Activated CD4-positive, CD25-positive, alpha-beta regulatory T cell treated with anti-CD3 and anti-CD28 coated beads, Interleukin-2, amount 50 U/mL, for 16 hours (primary cell): Measurements from ENCODE around the gene GABRA5.
"Not testable (repeated sequence)": the region's sequence is repeated elsewhere in the genome, so short reads cannot be mapped to it uniquely, and the experiment has no call there.

Experiments
- DNase-seq: peaks from one replicate; pipeline ENCODE4 v3.0.0-alpha.2; 2020; ENCODE audit warnings: low read depth, low spot score

GABRA5 gene

DNA sequence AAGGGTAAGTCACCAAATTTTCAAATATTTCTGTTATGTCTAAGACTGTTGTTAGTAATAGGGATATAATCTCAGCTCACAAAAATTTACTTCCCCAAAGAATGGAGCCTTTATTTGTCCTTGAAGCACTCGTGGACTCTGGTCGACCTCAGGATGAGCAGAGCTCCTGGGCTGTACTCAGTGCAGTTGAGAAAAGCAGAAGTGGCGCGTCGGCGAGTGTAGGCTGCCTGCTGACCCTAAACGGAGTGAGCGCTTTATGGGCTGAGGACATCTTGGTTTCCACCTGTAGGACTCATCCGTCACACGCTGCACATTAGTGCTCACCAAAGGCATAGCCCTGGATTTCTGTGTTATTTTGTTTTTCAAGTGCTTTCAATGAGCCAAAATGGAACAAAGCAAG, 11.0 kb downstream of the GABRA5 start:
- DNase-seq = no peak

GRCh38 chr15:26879706-26880105, 12.8 kb downstream of the GABRA5 start:
- no peak for DNase-seq

GRCh38 chr15:26882112-26882511, 15.2 kb downstream of the GABRA5 start:
- DNase-seq = no peak

- DNase-seq = no peak
Observed at GRCh38 chr15:26882616-26883365, 15.9 kb downstream of the GABRA5 start.

GRCh38 chr15:26883466-26883865, 16.6 kb downstream of the GABRA5 start:
- DNase-seq = no peak

DNA sequence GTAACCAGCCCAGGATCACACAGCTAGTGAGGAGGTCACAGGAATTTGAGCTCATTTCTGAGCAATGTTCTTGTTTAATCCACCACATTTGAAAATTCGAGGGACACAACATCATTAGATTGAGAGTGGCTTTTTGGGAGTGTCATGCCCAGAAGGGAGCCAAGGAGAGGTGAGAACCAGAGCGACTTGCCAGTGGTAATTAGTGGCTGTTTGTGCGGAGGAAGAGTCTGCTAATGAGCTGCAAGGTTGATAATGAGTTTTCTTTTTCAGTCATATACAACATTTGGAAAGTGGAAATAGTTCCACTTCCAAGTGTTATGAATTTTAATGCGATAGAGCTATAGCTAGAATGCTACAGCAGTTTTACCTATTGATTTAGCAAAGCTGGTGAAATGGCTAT, 19.7 kb downstream of the GABRA5 start:
- DNase-seq = no peak

- no peak for DNase-seq
Observed at GRCh38 chr15:26887926-26888666, 21.2 kb downstream of the GABRA5 start.

GRCh38 chr15:26888761-26889160, 21.9 kb downstream of the GABRA5 start:
- DNase-seq = no peak

DNA sequence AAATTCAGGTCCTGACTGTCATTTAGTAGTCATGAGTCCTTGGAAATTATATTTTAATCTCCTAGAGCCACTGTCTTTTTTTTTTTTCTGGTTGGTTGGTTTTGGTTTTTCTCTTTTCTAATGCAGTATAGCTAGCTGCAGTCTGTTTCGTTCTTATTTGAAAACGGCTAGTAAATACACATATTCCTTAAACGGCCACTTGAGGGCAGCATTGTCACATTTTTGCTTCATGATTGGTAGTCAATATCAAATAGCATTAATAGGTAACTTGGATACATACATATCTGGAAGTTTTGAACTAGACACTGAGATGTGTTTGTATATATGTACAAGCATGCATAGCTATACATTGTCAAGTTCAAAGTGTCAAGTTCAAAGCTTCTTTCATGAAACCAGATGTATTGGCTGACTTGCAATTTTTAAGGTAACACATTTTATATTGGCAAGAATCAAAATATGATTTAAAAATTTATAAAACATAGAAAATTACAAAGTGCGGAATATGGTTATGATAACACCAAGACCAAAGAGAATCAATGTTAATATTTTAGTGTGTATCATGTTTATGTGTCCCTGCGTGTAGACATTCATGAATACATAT, 22.5 kb downstream of the GABRA5 start:
- DNase-seq = no peak

GRCh38 chr15:26890451-26890850, 23.6 kb downstream of the GABRA5 start:
- no peak for DNase-seq

GRCh38 chr15:26890988-26891387, 24.1 kb downstream of the GABRA5 start:
- no peak for DNase-seq

- DNase-seq = no peak
Observed at GRCh38 chr15:26891448-26892181, 24.8 kb downstream of the GABRA5 start.

- no peak for DNase-seq
Observed at GRCh38 chr15:26892182-26892518, 25.3 kb downstream of the GABRA5 start.

DNA sequence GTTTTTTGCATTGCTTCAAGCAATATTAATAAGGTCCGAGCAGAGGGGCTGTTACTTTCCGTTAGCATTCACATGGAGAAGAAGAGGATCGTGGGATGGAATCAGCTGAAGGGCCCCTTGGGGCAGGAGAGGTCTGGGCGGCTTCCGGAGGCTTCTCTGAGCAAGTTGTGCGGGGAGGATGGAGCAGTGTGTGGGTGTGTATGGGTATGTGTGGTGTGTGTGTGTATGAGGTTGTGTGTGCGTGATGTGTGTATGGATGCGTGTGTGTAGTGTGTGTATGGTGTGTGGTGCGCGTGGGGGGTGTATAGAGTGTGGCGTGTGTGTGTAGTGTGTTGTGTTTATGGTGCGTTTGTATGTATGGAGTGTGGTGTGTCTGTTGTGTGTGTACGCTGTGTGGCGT, 25.8 kb downstream of the GABRA5 start:
- no peak for DNase-seq

GRCh38 chr15:26893351-26894065, 26.6 kb downstream of the GABRA5 start:
- no peak for DNase-seq

DNA sequence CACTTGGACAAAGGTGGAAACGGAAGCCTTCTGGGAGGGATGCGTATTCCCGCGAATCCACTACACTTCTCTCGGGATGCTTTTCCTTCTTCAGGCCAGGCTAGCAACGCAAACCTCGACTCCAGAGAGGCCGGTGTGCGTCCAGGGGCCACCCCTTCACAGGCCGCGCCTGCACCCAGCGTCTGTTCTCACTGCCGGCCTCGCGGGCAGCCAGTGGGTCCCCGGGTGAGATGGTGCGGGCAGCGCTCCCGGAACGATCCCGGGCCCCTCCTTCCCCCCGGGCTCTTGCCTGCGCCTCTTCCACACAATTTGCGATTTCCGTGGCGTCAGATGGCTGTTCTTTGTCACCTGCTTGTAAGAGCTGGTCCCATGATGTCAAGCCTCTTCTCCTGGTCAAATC, 27.3 kb downstream of the GABRA5 start:
- no peak for DNase-seq

DNA sequence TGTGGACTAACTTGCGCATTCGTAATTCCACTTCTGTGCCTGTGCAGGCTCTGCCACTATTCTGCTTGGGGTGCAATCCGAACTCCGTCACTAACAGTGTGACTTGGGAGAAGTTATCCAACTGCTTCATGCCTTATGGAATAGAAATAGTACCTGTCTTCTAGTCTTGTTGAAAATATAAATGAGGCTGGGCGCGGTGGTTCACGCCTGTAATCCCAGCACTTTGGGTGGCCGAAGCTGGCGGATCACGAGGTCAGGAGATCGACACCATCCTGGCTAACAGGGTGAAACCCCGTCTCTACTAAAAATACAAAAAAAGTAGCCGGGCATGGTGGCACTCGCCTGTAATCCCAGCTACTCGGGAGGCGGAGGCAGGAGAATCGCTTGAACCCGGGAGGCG, 28.5 kb downstream of the GABRA5 start:
- not testable (repeated sequence) for DNase-seq

GRCh38 chr15:26899658-26900057, 32.8 kb downstream of the GABRA5 start:
- no peak for DNase-seq

- no peak for DNase-seq
Observed at GRCh38 chr15:26901041-26901440, 34.2 kb downstream of the GABRA5 start.

DNA sequence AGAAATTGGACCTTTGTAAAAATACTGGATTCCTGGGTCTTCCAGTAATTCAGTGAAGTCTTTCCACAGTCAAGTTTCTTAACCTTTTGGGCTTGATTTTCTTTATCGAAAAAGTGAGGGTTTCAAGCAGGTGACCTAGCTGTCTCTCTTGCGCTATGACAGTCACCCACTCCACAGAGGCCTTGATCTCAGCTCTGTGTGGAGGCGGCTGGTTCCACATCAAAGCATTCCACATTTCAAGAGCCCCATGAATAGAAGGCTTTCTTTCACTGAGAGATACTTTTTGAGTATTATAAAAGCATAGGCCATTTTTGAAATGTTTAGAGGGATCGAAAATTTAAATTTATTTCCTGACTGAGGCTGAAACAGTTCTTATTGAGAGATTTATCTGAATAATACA, 43.9 kb downstream of the GABRA5 start:
- DNase-seq = no peak

- DNase-seq = no peak
Observed at GRCh38 chr15:26921433-26921832, 54.6 kb downstream of the GABRA5 start.

GRCh38 chr15:26926081-26926480, 59.2 kb downstream of the GABRA5 start:
- DNase-seq = no peak
